HCT116 (cell line): ENCODE measurements around the gene ODR4.

Experiments used
- CTCF ChIP-seq, 3 experiments: fragments of 200-600 bp in 1 of 3; sonication (generic) in 1 of 3; IDR thresholded peaks in 2 of 3; conservative IDR thresholded peaks in 1 of 3; 2 replicates each; pipeline ENCODE4 v1.5.1; 2012 to 2017; ENCODE audit warnings: low read depth in 2 of 3, low read length in 2 of 3, antibody characterized with exemption in 1 of 3, borderline replicate concordance in 1 of 3, control low read depth in 1 of 3, mild to moderate bottlenecking in 1 of 3, mixed read lengths in 1 of 3, mixed run types in 1 of 3, moderate library complexity in 1 of 3; ENCODE audit not compliant: insufficient read depth in 1 of 3
- EGR1 ChIP-seq: IDR thresholded peaks from 2 replicates; pipeline ENCODE4 v1.6.1; 2012; ENCODE audit warnings: low read depth
- EZH2 ChIP-seq: fragments of 200-600 bp; sonication (generic); IDR thresholded peaks from 2 replicates; pipeline ENCODE4 v1.6.1; 2017; ENCODE audit warnings: antibody characterized with exemption, mixed run types
- EZH2phosphoT487 ChIP-seq: fragments of 200-600 bp; IDR thresholded peaks from 2 replicates; pipeline ENCODE4 v1.6.1; 2018; ENCODE audit warnings: antibody characterized with exemption, borderline replicate concordance
- FOSL1 ChIP-seq: IDR thresholded peaks from 2 replicates; pipeline ENCODE4 v1.6.1; 2012; ENCODE audit warnings: low read depth
- POLR2AphosphoS5 ChIP-seq: IDR thresholded peaks from 2 replicates; pipeline ENCODE4 v1.6.1; 2011; ENCODE audit warnings: mild to moderate bottlenecking, low read depth, low read length, moderate library complexity
- SIN3A ChIP-seq: IDR thresholded peaks from 2 replicates; pipeline ENCODE4 v1.6.1; 2012; ENCODE audit warnings: low read depth
- ZBTB33 ChIP-seq: IDR thresholded peaks from 2 replicates; pipeline ENCODE4 v1.6.1; 2011; ENCODE audit warnings: mild to moderate bottlenecking, low read length, moderate library complexity; ENCODE audit not compliant: insufficient replicate concordance; ENCODE audit errors: extremely low read depth

- TF ChIP-seq CTCF (IDR thresholded peaks at IDR 0.05 in 2 of 3, conservative IDR thresholded peaks at IDR 0.05 in 1 of 3; ENCODE audit: borderline replicate concordance in 1 of 3, insufficient read depth in 1 of 3, low read depth in 2 of 3, low read length in 2 of 3) (no peak), EZH2phosphoT487 (no peak), SIN3A (no peak), EZH2 (no peak), POLR2AphosphoS5 (no peak), FOSL1 (no peak), ZBTB33 (no peak), EGR1 (no peak)
Observed at GRCh38 chr1:186435336-186435735, 59.7 kb downstream of the ODR4 start.
